ENCODE data around the gene ADGRG6.

DNA sequence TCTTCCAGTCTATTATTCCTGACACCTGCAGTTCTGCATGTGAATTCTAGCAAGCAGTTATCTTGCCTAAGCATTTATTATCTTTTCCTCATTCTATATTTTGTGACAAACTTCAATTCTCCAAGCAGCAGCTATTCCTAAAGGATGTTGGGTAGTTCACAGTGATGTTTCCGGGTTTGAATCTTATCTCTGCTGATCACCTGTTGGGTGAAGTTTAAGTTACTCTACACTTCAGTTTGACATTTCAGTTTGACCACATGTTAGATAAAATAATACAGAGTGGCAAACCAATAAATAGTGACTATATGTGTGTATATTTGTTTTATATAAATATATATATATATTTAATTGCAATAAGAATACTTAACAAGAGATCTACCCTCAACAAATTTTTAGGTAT, 168.6 kb downstream of the ADGRG6 start:
- TF ChIP-seq, protein P1, sequence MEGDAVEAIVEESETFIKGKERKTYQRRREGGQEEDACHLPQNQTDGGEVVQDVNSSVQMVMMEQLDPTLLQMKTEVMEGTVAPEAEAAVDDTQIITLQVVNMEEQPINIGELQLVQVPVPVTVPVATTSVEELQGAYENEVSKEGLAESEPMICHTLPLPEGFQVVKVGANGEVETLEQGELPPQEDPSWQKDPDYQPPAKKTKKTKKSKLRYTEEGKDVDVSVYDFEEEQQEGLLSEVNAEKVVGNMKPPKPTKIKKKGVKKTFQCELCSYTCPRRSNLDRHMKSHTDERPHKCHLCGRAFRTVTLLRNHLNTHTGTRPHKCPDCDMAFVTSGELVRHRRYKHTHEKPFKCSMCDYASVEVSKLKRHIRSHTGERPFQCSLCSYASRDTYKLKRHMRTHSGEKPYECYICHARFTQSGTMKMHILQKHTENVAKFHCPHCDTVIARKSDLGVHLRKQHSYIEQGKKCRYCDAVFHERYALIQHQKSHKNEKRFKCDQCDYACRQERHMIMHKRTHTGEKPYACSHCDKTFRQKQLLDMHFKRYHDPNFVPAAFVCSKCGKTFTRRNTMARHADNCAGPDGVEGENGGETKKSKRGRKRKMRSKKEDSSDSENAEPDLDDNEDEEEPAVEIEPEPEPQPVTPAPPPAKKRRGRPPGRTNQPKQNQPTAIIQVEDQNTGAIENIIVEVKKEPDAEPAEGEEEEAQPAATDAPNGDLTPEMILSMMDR (conservative IDR thresholded peaks at IDR 0.05; ENCODE audit: low read depth, low read length), result no peak
- no peak for TF ChIP-seq EZH2 (IDR thresholded peaks at IDR 0.05; ENCODE audit: borderline replicate concordance, low read depth, low read length, poor library complexity, severe bottlenecking)

Data from A673 (cell line).